Measurements from ENCODE around the gene MTOR.
"Not testable (repeated sequence)": the region's sequence is repeated elsewhere in the genome, so short reads cannot be mapped to it uniquely, and the experiment has no call there.

Gene MTOR

GRCh38 chr1:11280719-11281376 is 18.5 kb upstream of the MTOR start:
- DNase-seq (ENCODE audit: low read depth, low spot score) = no peak

GRCh38 chr1:11279630-11280029 is 17.3 kb upstream of the MTOR start:
- DNase-seq (ENCODE audit: low read depth, low spot score) = no peak

- DNase-seq (ENCODE audit: low read depth, low spot score) = no peak
These were observed 16.8 kb upstream of the MTOR start for GRCh38 chr1:11279152-11279551.

- DNase-seq (ENCODE audit: low read depth, low spot score) = no peak
These were observed 11.4 kb upstream of the MTOR start for GRCh38 chr1:11273595-11274234.

GRCh38 chr1:11272832-11273594 is 10.7 kb upstream of the MTOR start, which contains the start of gene UBIAD1:
Gene UBIAD1 (plus strand): TSS chr1:11273198. CDS start chr1:11273532, 334 bp downstream.
- DNase-seq (ENCODE audit: low read depth, low spot score) = peak; percentile 64

- no peak for DNase-seq (ENCODE audit: low read depth, low spot score)
These were observed 10.1 kb upstream of the MTOR start for GRCh38 chr1:11272544-11272831.

GRCh38 chr1:11267350-11268337 is 5.3 kb upstream of the MTOR start:
- DNase-seq (ENCODE audit: low read depth, low spot score) = not testable (repeated sequence)

- DNase-seq (ENCODE audit: low read depth, low spot score) = no peak
These were observed 4.1 kb upstream of the MTOR start for GRCh38 chr1:11266268-11267074.

GRCh38 chr1:11256299-11256698 is 6.1 kb downstream of the MTOR start:
- no peak for DNase-seq (ENCODE audit: low read depth, low spot score)

- DNase-seq (ENCODE audit: low read depth, low spot score) = no peak
These were observed 9.1 kb downstream of the MTOR start for GRCh38 chr1:11253226-11253625.

- no peak for DNase-seq (ENCODE audit: low read depth, low spot score)
These were observed 9.8 kb downstream of the MTOR start for GRCh38 chr1:11252538-11252937.

- DNase-seq (ENCODE audit: low read depth, low spot score) = no peak
These were observed 14.2 kb downstream of the MTOR start for GRCh38 chr1:11248169-11248568.

- no peak for DNase-seq (ENCODE audit: low read depth, low spot score)
These were observed 16.2 kb downstream of the MTOR start for GRCh38 chr1:11245904-11246719.

GRCh38 chr1:11245248-11245647 is 17.1 kb downstream of the MTOR start:
- DNase-seq (ENCODE audit: low read depth, low spot score) = no peak

GRCh38 chr1:11238311-11238710 is 24.0 kb downstream of the MTOR start:
- no peak for DNase-seq (ENCODE audit: low read depth, low spot score)

GRCh38 chr1:11237356-11237755 is 25.0 kb downstream of the MTOR start:
- DNase-seq (ENCODE audit: low read depth, low spot score) = no peak

- DNase-seq (ENCODE audit: low read depth, low spot score) = no peak
These were observed 29.1 kb downstream of the MTOR start for GRCh38 chr1:11233208-11233607.

GRCh38 chr1:11229203-11229602 is 33.1 kb downstream of the MTOR start:
- no peak for DNase-seq (ENCODE audit: low read depth, low spot score)

- DNase-seq (ENCODE audit: low read depth, low spot score) = no peak
These were observed 35.0 kb downstream of the MTOR start for GRCh38 chr1:11227106-11228077.

Measured in activated naive CD8-positive, alpha-beta T cell treated with anti-CD3 and anti-CD28 coated beads, Interleukin-2, amount 50 U/mL, for 16 hours (primary cell).